Mesenchymal stem cell (in vitro differentiated cells and primary cell): ENCODE results near the gene LRCOL1.

Experiments used
- DNase-seq: peaks from one replicate; pipeline ENCODE4 v3.0.0-alpha.2; 2013
- H2AFZ ChIP-seq: one replicate; pipeline ENCODE4 v1.6.1; 2013; ENCODE audit warnings: low read depth, mild to moderate bottlenecking, control low read depth, inconsistent platforms, low read length, moderate library complexity
- H2AK5ac ChIP-seq: 2 replicates; pipeline ENCODE4 v1.6.1; 2013; ENCODE audit warnings: low read length, moderate library complexity, mild to moderate bottlenecking, inconsistent platforms; ENCODE audit not compliant: severe bottlenecking
- H2BK120ac ChIP-seq: one replicate; pipeline ENCODE4 v1.6.1; 2013; ENCODE audit warnings: low read depth, mild to moderate bottlenecking, inconsistent platforms, low read length, moderate library complexity
- H2BK12ac ChIP-seq, 2 experiments: one replicate each; pipeline ENCODE4 v1.6.1; 2013; ENCODE audit warnings: inconsistent platforms in 2 of 2, low read length in 2 of 2, mild to moderate bottlenecking in 2 of 2, moderate library complexity in 2 of 2, control low read depth in 1 of 2
- H2BK15ac ChIP-seq: one replicate; pipeline ENCODE4 v1.6.1; 2013; ENCODE audit warnings: mild to moderate bottlenecking, low read depth, inconsistent platforms; ENCODE audit not compliant: poor library complexity, severe bottlenecking
- H2BK5ac ChIP-seq: 2 replicates; pipeline ENCODE4 v1.6.1; 2013; ENCODE audit warnings: low read depth, mild to moderate bottlenecking, low read length, control low read depth, inconsistent platforms; ENCODE audit not compliant: poor library complexity, severe bottlenecking
- H3K14ac ChIP-seq, 2 experiments: one replicate each; pipeline ENCODE4 v1.6.1; 2013; ENCODE audit warnings: inconsistent platforms in 2 of 2, low read length in 2 of 2, control low read depth in 1 of 2, mild to moderate bottlenecking in 1 of 2, moderate library complexity in 1 of 2
- H3K18ac ChIP-seq, 2 experiments: one replicate each; pipeline ENCODE4 v1.6.1; 2013; ENCODE audit warnings: inconsistent platforms in 2 of 2, low read length in 2 of 2, control low read depth in 1 of 2, low read depth in 1 of 2, mild to moderate bottlenecking in 1 of 2
- H3K23ac ChIP-seq, 2 experiments: one replicate each; pipeline ENCODE4 v1.6.1; 2013; ENCODE audit warnings: inconsistent platforms in 2 of 2, low read length in 2 of 2, mild to moderate bottlenecking in 2 of 2, moderate library complexity in 2 of 2, control low read depth in 1 of 2
- H3K27ac ChIP-seq: 2 replicates; pipeline ENCODE4 v1.5.1; 2013; ENCODE audit warnings: mild to moderate bottlenecking, moderate library complexity, low read length, control low read depth, inconsistent platforms; ENCODE audit not compliant: poor library complexity, severe bottlenecking
- H3K27me3 ChIP-seq, 2 experiments: 2 replicates each; pipeline versions ENCODE4 v1.6.1 to v1.7.0; 2013; ENCODE audit warnings: low read length in 2 of 2, mild to moderate bottlenecking in 2 of 2, moderate library complexity in 2 of 2, control low read depth in 1 of 2, inconsistent platforms in 1 of 2; ENCODE audit not compliant: control insufficient read depth in 1 of 2, insufficient read depth in 1 of 2
- H3K36me3 ChIP-seq, 2 experiments: 2 replicates each; pipeline versions ENCODE4 v1.6.1 to v1.7.0; 2013; ENCODE audit warnings: low read length in 2 of 2, control low read depth in 1 of 2, inconsistent platforms in 1 of 2, low read depth in 1 of 2, mild to moderate bottlenecking in 1 of 2; ENCODE audit not compliant: insufficient read depth in 2 of 2, control insufficient read depth in 1 of 2
- H3K4ac ChIP-seq, 2 experiments: one replicate each; pipeline ENCODE4 v1.6.1; 2013; ENCODE audit warnings: inconsistent platforms in 2 of 2, low read length in 2 of 2, mild to moderate bottlenecking in 2 of 2, moderate library complexity in 2 of 2, control low read depth in 1 of 2, low read depth in 1 of 2
- H3K4me1 ChIP-seq: 2 replicates; pipeline ENCODE4 v1.6.1; 2013; ENCODE audit warnings: low read depth, low read length, control low read depth; ENCODE audit not compliant: control insufficient read depth, insufficient read depth
- H3K4me2 ChIP-seq: 2 replicates; pipeline ENCODE4 v1.6.1; 2013; ENCODE audit warnings: low read length, mild to moderate bottlenecking, inconsistent platforms; ENCODE audit not compliant: poor library complexity, severe bottlenecking
- H3K4me3 ChIP-seq, 2 experiments: 2 replicates each; pipeline versions ENCODE4 v1.5.1 to v1.7.0; 2013; ENCODE audit warnings: low read length in 2 of 2, mild to moderate bottlenecking in 2 of 2, control low read depth in 1 of 2, low read depth in 1 of 2; ENCODE audit not compliant: insufficient read depth in 1 of 2
- H3K79me1 ChIP-seq: replicated peaks from 2 replicates; pipeline ENCODE4 v1.6.1; 2013; ENCODE audit warnings: mild to moderate bottlenecking, control low read depth, low read length, inconsistent platforms; ENCODE audit not compliant: poor library complexity, severe bottlenecking
- H3K9ac ChIP-seq: 2 replicates; pipeline ENCODE4 v1.7.0; 2013; ENCODE audit warnings: mild to moderate bottlenecking, low read length, moderate library complexity
- H3K9me3 ChIP-seq: 2 replicates; pipeline ENCODE4 v1.7.0; 2013; ENCODE audit warnings: mild to moderate bottlenecking, low read length; ENCODE audit not compliant: control insufficient read depth
- H4K8ac ChIP-seq: one replicate; pipeline ENCODE4 v1.6.1; 2013; ENCODE audit warnings: inconsistent platforms, mild to moderate bottlenecking, low read length, moderate library complexity
- H4K91ac ChIP-seq: one replicate; pipeline ENCODE4 v1.6.1; 2013; ENCODE audit warnings: mild to moderate bottlenecking, low read length, inconsistent platforms
- WGBS: methylation state at CpG from one replicate; pipeline ENCODE4 v1.1.7; 2013; ENCODE audit warnings: mixed read lengths; 5-methylcytosine and 5-hydroxymethylcytosine counted together

Gene LRCOL1

DNA sequence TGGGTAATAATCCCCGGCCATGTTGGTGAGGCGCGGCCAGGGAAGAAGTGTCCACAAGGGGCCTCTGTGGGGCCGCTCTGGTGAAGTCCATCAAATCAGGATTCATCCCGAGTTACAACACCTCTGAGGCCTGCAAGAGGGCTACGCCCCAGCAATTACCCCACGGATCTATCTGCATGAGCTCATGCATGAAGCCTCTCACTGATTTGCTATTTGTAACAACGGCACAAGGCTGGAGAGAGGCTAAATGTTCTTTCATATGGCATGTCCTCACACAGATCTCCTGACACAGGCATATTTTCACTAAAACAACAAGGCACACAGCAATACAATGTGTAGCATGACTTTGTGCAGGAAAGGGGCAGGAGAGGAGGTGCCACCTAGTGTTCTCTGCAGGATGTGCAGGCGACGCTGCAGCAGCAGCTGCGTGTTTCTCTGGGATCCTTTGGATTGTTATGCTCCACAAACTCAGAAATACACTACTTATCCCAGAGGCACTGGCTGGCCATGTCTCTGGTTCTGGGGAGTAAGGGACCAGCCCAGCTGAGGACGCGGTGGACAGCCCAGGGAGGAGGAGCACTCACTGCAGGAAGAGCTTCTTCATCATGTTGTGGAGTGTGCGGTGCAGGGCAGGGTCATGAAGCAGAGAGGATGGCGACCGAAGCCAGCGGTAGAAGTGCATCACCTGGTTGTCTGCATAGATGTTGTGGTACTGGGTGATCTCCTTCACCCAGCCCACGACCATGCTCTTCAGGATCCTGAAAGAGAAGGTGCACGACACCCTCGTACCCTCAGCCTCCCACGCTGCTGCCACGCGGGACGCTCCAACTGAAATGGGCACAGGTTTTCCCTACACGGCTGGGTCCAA lies 28.4 kb upstream of the LRCOL1 start:
- Histone ChIP-seq H2BK120ac (no peak overlapping the region), H2BK12ac (no peak overlapping the region), H3K36me3 (peaks cover 65 to 78% of the 10 kb centered on the region in 2 experiments), H3K4ac (no peak overlapping the region), H3K27me3 (no peaks in the 10 kb centered on the region), H2AK5ac (peak overlapping the region; percentile 4), H3K9ac (peak overlapping the region; percentile 56), H3K27ac (peak overlapping the region; percentile 2), H3K4me3 (peak overlapping the region in 1 of 2 experiments; percentile 26), H2BK15ac (no peak overlapping the region), H2BK5ac (no peak overlapping the region), H3K4me2 (no peak overlapping the region), H2AFZ (no peak overlapping the region), H3K18ac (peak overlapping the region in 1 of 2 experiments; percentile 14), H4K8ac (no peak overlapping the region), H3K4me1 (peaks cover 6% of the 10 kb centered on the region), H3K79me1 (peaks cover 2% of the 10 kb centered on the region), H3K23ac (no peak overlapping the region), H3K14ac (no peak overlapping the region), H3K9me3 (no peaks in the 10 kb centered on the region), H4K91ac (no peak overlapping the region)
- WGBS, result 84% methylated on average over 25 of the region's 25 CpGs
- peak; percentile 69 for DNase-seq

DNA sequence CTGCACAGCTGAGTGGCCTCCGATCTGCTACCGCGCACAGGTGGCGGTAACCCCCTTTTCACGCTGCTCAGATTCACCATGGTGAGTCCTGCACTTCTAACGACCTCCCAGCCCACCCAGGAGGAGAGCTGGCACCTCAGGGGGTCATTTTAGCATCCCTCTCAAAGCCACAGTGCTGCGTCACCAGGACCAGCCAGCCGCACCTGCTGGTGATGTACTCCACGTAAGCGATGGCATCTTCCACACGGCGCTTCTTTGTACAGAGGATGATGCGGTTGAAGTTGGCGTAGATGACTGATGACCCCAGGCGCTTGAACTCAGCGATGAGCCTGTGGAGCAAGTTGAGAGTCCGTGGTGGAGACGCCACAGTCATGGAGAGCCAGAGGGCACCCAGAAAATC lies 27.4 kb upstream of the LRCOL1 start:
- no peak overlapping the region for H3K18ac ChIP-seq
- WGBS, result 98% methylated on average over 18 of the region's 18 CpGs
- H2BK12ac ChIP-seq, result no peak overlapping the region
- H3K9ac ChIP-seq, result peak overlapping the region; percentile 16
- no peak overlapping the region for H3K23ac ChIP-seq
- no peak for DNase-seq
- H2BK120ac ChIP-seq, result no peak overlapping the region
- peaks cover 6% of the 10 kb centered on the region for H3K4me1 ChIP-seq
- H3K36me3 ChIP-seq, result peaks cover 61 to 71% of the 10 kb centered on the region in 2 experiments
- H3K4me2 ChIP-seq, result no peak overlapping the region
- peaks cover 2% of the 10 kb centered on the region for H3K79me1 ChIP-seq
- H2BK5ac ChIP-seq, result no peak overlapping the region
- H4K8ac ChIP-seq, result no peak overlapping the region
- no peaks in the 10 kb centered on the region for H3K9me3 ChIP-seq
- H3K4me3 ChIP-seq, result no peak overlapping the region
- H2AK5ac ChIP-seq, result no peak overlapping the region
- no peak overlapping the region for H2BK15ac ChIP-seq
- H4K91ac ChIP-seq, result no peak overlapping the region
- no peak overlapping the region for H3K4ac ChIP-seq
- H2AFZ ChIP-seq, result no peak overlapping the region
- H3K27me3 ChIP-seq, result no peaks in the 10 kb centered on the region
- H3K14ac ChIP-seq, result no peak overlapping the region
- H3K27ac ChIP-seq, result no peak overlapping the region

DNA sequence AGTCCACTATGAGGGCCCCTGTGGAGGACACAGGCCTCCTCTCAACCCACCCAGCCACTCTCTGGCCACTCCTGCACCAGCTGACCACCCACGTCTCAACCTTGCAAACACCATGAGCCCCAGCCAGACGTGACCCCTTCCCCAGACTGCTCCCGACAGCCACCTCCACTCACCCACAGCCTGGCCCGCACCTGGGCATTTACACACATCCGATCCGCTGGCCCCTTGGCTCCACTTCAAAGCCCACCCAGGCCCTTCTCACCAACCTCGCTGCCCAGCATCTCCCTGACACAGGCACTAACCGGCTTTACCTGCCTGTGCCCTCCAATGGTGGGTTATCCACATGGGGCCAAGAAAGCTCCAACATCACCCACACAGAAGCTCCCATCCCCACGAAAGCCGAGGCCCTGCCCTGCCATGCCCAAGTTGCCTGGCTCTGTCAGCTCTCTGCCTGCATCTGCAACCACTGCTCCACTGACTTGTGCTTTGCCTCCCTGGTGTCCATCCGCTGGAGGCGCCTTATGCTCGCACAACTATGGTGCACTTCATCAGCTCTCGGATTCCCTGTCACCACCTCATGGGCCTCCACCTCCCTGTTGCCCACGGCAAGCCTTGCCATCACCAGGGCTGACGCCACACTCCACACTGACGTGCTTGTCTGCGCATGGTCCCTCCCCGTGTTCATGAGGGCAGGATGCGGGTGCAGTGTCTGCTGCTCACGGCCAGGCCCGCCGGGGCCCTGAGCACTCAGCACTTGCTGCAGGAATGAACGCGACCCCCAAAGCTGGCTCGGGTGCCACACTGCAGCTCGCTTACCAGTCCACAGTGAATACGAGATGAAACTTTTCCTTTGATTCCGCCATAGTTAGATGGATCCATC lies 24.9 kb upstream of the LRCOL1 start:
- H3K18ac ChIP-seq, result no peak overlapping the region
- H3K4me2 ChIP-seq, result no peak overlapping the region
- H2BK5ac ChIP-seq, result no peak overlapping the region
- peak overlapping the region; percentile 54 for H4K91ac ChIP-seq
- no peak overlapping the region for H4K8ac ChIP-seq
- no peak overlapping the region for H2BK120ac ChIP-seq
- no peak overlapping the region for H2AK5ac ChIP-seq
- no peak overlapping the region for H3K27ac ChIP-seq
- H2BK15ac ChIP-seq, result peak overlapping the region; percentile 37
- peaks cover 64 to 68% of the 10 kb centered on the region in 2 experiments for H3K36me3 ChIP-seq
- H3K4ac ChIP-seq, result no peak overlapping the region
- DNase-seq, result no peak
- peaks cover 6% of the 10 kb centered on the region for H3K4me1 ChIP-seq
- no peak overlapping the region for H2AFZ ChIP-seq
- no peak overlapping the region for H3K23ac ChIP-seq
- H3K9ac ChIP-seq, result no peak overlapping the region
- no peak overlapping the region for H3K14ac ChIP-seq
- H3K9me3 ChIP-seq, result no peaks in the 10 kb centered on the region
- no peak overlapping the region for H2BK12ac ChIP-seq
- H3K79me1 ChIP-seq, result peaks cover 2% of the 10 kb centered on the region
- WGBS, result 94% methylated on average over 29 of the region's 29 CpGs
- H3K4me3 ChIP-seq, result no peak overlapping the region
- H3K27me3 ChIP-seq, result no peaks in the 10 kb centered on the region

DNA sequence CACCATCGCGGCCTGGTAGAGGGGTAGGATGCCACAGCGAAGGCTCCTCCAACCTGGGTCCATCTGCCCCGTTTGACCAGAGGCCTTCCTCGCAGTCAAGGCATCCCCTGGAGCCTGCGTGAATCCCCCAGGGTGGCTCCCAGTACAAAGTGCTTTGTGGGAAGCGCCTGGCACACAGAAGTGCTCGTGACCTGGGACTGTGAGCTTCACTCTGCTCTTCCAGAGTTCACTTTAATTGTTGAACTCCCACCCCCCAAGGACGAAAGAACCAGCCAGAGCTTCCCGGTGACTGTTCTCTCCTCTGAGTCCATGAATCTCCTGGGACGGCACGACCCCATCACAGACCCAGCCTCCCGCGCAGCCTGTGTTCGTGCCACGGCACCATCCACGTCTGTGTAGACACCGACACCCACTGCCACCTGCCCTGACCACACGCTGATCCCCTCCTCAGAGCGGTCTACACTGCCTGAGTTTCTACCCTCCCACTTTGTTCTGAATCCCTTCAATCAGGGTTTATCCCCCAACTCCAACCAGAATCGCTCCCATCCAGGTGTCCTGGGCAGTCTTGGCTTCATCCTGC lies 24.1 kb upstream of the LRCOL1 start:
- Histone ChIP-seq H2BK5ac (no peak overlapping the region), H2BK15ac (no peak overlapping the region), H3K9ac (no peak overlapping the region), H3K4me1 (peaks cover 6% of the 10 kb centered on the region), H4K91ac (no peak overlapping the region), H2BK120ac (no peak overlapping the region), H3K27ac (no peak overlapping the region), H3K4me3 (no peak overlapping the region), H3K9me3 (no peaks in the 10 kb centered on the region), H3K4ac (no peak overlapping the region), H3K23ac (no peak overlapping the region), H3K14ac (no peak overlapping the region), H3K18ac (no peak overlapping the region), H4K8ac (no peak overlapping the region), H2AFZ (no peak overlapping the region), H2AK5ac (no peak overlapping the region), H2BK12ac (no peak overlapping the region), H3K79me1 (no peaks in the 10 kb centered on the region), H3K4me2 (no peak overlapping the region), H3K36me3 (peaks cover 64 to 71% of the 10 kb centered on the region in 2 experiments), H3K27me3 (no peaks in the 10 kb centered on the region)
- no peak for DNase-seq
- 96% methylated on average over 21 of the region's 21 CpGs for WGBS
